ENCODE data around the gene SEMA7A.

GRCh38 chr15:74460298-74460697, 26.5 kb upstream of the SEMA7A start:
- TF ChIP-seq CTCF (IDR thresholded peaks at IDR 0.05; ENCODE audit: low read length) (no peak), EZH2 (IDR thresholded peaks at IDR 0.05; ENCODE audit: borderline replicate concordance, low read length) (no peak)
